GM12872 (cell line): Measurements from ENCODE around the gene KIAA2012.

ENCODE experiments used
- TF ChIP-seq, protein P1 (sequence below): IDR thresholded peaks from 3 replicates; pipeline ENCODE4 v1.5.1; 2011; ENCODE audit warnings: low read depth, mild to moderate bottlenecking, low read length, moderate library complexity; ENCODE audit not compliant: insufficient read depth

The KIAA2012 gene

DNA sequence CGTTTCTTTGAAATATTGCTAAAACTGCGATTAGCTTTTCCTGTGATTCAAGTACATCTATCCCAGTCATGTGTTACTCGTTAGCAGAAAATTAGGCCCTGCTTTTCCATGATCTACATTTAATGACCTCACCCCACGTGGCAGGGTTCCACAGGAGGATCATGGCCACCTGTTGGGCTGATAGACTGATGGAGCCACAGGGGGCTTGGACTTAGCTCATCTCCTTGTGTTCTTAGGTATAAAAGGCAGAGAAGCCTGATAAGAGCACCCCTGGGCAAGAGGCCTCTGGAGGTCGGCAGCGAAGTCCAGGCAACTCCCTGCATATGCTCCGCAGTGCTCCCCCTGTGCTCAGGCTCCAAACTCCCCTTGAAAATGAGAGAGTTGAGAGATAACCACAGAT, 26.5 kb upstream of the KIAA2012 start:
- TF ChIP-seq, protein P1, sequence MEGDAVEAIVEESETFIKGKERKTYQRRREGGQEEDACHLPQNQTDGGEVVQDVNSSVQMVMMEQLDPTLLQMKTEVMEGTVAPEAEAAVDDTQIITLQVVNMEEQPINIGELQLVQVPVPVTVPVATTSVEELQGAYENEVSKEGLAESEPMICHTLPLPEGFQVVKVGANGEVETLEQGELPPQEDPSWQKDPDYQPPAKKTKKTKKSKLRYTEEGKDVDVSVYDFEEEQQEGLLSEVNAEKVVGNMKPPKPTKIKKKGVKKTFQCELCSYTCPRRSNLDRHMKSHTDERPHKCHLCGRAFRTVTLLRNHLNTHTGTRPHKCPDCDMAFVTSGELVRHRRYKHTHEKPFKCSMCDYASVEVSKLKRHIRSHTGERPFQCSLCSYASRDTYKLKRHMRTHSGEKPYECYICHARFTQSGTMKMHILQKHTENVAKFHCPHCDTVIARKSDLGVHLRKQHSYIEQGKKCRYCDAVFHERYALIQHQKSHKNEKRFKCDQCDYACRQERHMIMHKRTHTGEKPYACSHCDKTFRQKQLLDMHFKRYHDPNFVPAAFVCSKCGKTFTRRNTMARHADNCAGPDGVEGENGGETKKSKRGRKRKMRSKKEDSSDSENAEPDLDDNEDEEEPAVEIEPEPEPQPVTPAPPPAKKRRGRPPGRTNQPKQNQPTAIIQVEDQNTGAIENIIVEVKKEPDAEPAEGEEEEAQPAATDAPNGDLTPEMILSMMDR = no peak

DNA sequence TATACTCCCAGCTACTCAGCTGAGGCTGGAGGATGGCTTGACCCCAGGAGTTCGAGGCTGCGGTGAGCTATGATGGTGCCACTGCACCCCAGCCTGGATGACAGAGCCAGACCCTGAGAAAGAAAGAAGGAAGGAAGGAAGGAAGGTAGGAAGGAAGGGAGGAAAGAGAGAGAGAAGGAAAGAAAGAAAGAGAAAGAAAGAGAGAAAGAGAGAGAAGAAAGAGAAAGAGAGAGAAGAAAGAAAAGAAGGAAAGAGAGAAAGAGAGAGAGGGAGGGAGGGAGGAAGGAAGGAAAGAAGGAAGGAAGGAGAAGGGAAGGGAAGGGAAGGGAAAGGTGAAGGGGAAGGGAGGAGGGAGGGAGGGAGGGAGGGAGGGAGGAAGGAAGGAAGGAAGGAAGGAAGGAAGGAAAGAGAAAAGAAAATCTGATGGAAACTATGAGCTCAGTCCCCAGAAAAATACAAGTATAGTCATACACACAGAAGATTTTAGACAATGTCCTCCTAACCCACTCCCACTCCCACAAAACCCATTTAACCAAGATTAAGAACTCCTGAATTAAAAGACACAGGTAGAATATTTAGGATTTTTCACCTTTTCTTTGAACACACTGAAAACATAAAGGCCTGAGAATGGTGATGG, 23.8 kb upstream of the KIAA2012 start:
- TF ChIP-seq, protein P1 = no peak

DNA sequence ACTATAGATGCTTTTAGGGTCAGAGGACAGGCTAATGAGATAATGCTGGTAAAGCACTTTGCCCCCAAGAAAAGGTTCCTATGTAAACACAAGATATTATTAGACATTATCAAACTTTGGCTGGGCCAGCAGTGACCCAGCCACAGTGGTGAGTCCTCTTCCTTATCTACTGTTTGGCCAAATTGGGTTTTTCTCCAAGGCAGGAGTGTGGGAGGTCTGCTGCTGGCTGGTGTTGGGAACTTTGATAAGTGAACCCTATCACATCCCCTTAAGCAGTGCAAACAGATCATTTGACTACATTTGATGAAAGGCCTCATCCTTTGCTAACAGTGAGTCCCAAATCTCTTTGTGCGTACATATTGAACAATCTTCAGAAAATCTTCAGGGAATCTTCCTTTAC, 23.2 kb upstream of the KIAA2012 start:
- TF ChIP-seq, protein P1 = no peak

DNA sequence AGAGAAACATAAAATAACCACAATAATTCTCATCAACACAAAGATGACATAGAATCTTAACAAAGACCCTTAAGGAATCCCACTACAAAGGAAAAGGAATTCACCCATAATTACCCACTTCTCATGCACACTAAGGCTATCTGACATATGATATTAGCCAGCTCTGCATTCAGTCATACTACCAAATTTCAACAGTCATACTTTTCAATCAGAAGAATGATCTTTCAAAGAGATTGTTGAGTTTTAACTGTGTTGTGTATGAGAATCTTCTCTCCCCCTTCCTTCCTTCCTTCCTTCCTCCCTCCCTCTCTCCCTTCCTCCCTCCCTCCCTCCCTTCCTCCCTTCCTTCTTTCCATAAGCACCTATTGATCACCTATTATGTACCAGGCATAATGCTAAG, 22.4 kb upstream of the KIAA2012 start:
- TF ChIP-seq, protein P1 = no peak

DNA sequence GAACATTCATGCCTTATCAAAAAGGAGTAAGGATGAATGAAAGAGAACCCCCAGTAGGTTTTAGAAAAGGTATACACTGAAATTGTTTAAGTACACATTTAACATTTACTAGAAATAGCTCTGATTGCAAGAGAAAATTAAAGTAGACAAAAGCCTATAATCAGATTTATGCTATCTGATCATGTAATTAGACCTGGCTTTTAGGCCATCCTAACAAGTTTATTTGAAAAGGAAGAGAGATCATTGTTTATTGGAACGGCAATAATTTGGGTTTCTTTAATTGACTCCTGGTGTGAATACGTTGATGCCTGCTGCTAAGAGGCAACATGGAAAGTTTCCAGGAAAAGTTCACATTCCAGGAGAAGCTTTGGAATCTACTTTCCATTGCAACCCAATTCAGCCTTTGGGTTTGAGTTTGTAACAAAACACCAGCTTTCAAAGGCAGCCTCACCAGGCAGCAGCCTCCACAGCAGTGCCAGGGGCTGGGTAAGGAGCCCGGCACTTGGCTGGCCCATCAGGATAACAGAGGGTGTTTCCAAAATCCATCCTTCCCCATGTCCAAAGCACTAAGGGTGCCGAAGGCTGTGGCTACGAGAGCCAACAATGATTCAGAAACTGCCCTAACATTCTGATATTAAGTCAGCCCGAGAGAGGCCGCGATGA, 21.4 kb upstream of the KIAA2012 start:
- TF ChIP-seq, protein P1 = no peak

DNA sequence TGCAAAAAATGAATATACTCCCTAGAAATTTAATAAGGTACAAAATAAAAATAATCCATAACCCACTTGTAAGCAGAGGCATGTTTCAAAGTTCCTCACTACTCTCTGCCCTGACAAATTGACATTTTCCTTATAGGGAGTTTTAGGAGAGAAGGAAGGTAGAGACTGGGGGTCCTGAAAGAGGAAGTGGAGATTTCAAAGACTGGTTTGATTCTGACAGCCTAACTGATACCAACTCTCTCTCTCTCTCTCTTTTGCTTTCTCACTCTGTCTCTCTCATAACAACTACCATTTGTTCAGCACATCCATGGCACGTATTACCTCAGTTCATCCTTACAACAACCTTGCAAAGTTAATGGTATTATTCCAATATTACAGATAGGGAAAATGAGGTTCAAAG, 20.8 kb upstream of the KIAA2012 start:
- TF ChIP-seq, protein P1 = no peak

DNA sequence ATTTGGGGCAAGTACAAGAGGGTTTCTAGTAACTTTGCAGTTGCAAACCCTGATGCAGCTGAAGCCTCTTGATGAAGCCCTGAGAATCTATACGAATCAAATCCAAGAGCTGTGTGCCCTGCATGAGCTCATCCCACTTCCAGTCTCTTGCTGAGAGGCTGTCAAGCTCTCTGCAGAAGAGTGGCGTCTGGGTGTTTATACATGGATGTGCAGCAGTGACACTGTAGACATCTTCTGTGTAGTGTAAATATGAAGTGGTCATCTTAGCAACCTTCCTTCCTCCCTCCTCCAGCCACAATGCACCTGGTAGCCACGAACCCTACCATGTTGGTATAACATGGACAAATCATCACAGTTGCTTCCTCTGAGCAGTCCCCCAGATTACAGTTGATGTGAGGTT, 18.4 kb upstream of the KIAA2012 start:
- TF ChIP-seq, protein P1 = no peak
